ENCODE data around the gene RALGPS2.

The RALGPS2 gene

DNA sequence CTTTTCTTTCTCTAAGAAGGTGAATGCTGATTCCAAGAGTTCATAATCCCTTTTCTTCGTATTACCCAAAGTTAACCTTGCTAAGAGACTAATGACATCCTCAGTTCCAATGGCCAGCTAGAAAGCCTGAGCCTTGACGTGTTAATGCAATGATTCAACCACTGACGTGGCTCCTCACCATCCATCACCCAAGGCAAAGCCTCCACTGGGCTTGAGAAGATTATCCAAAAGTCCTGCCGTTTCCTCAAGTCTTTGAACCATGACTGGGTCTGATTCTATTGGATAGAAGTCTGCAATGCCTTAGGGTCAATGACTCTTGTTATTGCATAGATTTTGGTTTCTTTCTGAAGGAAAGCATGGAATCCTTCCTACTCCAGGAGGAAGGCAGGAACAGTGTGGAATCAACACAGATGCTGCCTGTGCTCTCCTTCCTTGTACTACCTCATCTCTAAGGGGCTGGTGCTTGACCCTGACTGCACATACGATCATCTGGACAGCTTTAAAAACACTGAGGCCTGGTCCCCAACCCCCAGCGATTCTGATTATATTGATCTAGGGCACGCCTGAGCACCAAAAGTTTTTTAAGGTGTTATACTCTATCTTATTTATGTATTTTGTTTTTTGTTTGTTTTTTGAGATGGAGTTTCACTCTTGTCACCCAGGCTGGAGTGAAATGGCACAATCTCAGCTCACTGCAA, 215.2 kb downstream of the RALGPS2 start:
- no peak overlapping the region for H3K4me3 ChIP-seq (ENCODE audit: extremely low read depth, insufficient read depth, low read length, poor library complexity, severe bottlenecking)
- H3K4me1 ChIP-seq (ENCODE audit: control insufficient read depth, insufficient read depth, low read length, poor library complexity, severe bottlenecking): peaks cover 17% of the 10 kb centered on the region
- H3K27ac ChIP-seq (ENCODE audit: low read depth, low read length, severe bottlenecking): no peak overlapping the region
- H3K9me3 ChIP-seq (ENCODE audit: control insufficient read depth, low read length): no peaks in the 10 kb centered on the region
- H3K36me3 ChIP-seq (ENCODE audit: control insufficient read depth, insufficient read depth, low read length): no peaks in the 10 kb centered on the region
- WGBS, 2 experiments (ENCODE audit: insufficient coverage in 2 of 2): 94 to 100% methylated on average over 3 to 5 of the region's 7 CpGs

DNA sequence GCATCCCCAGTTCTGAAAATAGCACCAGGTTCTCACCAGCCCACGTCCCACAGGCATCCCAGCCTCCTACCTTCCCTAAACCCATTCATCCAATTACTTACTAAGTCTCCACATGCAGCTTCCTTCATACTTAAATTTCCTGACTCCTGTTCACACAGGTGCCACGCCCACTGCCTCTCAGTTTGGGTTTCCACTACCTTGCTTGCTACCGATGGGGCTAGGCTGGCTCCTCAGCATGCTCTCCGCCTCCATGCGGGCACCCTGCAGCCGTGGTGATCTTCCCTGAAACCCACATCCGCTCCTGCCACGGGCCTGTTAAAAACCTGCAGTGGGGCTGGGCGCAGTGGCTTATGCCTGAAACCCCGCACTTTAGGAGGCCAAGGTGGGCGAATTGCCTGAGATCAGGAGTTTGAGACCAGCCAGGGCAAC, 216.2 kb downstream of the RALGPS2 start:
- WGBS, 2 experiments (ENCODE audit: insufficient coverage in 2 of 2): 86 to 88% methylated on average over 10 to 11 of the region's 11 CpGs
- H3K9me3 ChIP-seq (ENCODE audit: control insufficient read depth, low read length): no peaks in the 10 kb centered on the region
- no peaks in the 10 kb centered on the region for H3K36me3 ChIP-seq (ENCODE audit: control insufficient read depth, insufficient read depth, low read length)
- no peak overlapping the region for H3K4me3 ChIP-seq (ENCODE audit: extremely low read depth, insufficient read depth, low read length, poor library complexity, severe bottlenecking)
- H3K4me1 ChIP-seq (ENCODE audit: control insufficient read depth, insufficient read depth, low read length, poor library complexity, severe bottlenecking): peaks cover 20% of the 10 kb centered on the region
- H3K27ac ChIP-seq (ENCODE audit: low read depth, low read length, severe bottlenecking): no peak overlapping the region

DNA sequence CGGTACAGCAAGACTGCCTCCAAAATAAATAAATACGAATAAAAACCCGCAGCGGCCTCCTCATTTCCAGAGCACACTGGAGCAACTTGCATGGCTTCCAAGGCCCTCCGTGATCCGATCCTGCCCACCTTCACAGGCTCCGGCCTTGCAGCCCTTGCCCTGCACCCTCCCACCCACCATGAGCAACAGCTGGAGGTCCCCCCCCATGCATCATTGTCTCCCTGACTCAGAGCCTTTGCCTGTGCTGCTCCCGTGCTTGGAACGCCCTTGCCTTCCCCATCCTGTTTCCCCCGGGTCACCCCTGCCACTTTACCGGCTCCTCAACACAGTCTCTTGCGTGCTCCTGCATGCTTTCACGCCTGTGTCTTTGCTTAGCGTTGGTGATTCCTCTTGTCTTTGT, 216.8 kb downstream of the RALGPS2 start:
- Histone ChIP-seq H3K4me1 (ENCODE audit: control insufficient read depth, insufficient read depth, low read length, poor library complexity, severe bottlenecking) (peaks cover 22% of the 10 kb centered on the region), H3K27ac (ENCODE audit: low read depth, low read length, severe bottlenecking) (peak overlapping the region; percentile 37), H3K9me3 (ENCODE audit: control insufficient read depth, low read length) (no peaks in the 10 kb centered on the region), H3K36me3 (ENCODE audit: control insufficient read depth, insufficient read depth, low read length) (no peaks in the 10 kb centered on the region), H3K4me3 (ENCODE audit: extremely low read depth, insufficient read depth, low read length, poor library complexity, severe bottlenecking) (no peak overlapping the region)
- WGBS, 2 experiments (ENCODE audit: insufficient coverage in 2 of 2): 90 to 92% methylated on average over 13 to 14 of the region's 14 CpGs

DNA sequence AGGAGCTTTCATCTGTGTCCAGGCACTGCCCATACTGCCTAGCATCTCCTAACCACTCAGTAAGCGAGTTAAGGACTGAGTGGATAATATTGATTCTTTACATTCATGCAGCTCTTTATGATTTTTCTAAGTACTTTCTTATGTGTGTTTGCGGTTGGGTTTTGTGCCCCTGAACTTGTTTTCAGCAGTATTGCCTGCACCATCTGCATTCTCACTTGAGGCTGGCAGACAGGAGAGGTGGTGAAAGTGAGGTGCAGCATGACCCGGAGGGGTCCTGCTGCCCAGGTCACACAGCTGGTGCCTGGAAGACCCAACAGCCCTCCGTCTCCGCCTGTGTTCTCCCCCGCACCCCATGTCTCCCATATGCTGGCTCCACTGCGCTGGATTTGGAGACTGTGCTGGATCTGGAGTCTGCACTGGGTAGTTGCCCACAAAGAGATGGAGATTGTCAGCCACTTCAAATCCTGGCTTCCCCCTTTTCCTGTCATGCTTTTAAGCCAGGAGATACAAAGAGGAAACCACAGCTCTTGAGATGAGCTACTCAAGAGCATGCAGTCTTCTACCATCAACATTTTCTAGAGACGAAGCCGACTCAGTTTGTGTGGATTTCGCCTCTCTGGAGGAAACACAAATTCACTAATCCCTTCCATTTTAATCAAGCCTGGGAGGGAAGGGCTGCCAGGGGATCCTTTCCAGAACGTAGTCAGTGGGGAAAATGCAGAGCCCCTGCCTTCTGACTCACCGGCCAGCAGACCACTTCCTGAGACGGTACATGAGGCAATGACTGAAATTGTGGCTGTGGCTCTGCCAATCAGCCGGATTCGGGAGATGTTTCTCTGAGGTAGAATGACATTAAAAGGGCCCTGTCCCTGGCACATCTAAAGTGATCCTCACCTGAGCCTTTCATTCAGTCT, 217.5 kb downstream of the RALGPS2 start:
- Histone ChIP-seq H3K9me3 (ENCODE audit: control insufficient read depth, low read length) (no peaks in the 10 kb centered on the region), H3K36me3 (ENCODE audit: control insufficient read depth, insufficient read depth, low read length) (no peaks in the 10 kb centered on the region), H3K4me3 (ENCODE audit: extremely low read depth, insufficient read depth, low read length, poor library complexity, severe bottlenecking) (no peak overlapping the region), H3K27ac (ENCODE audit: low read depth, low read length, severe bottlenecking) (peak overlapping the region; percentile 37), H3K4me1 (ENCODE audit: control insufficient read depth, insufficient read depth, low read length, poor library complexity, severe bottlenecking) (peaks cover 22% of the 10 kb centered on the region)
- 91% methylated on average over 12 to 13 of the region's 15 CpGs for WGBS, 2 experiments (ENCODE audit: insufficient coverage in 2 of 2)

DNA sequence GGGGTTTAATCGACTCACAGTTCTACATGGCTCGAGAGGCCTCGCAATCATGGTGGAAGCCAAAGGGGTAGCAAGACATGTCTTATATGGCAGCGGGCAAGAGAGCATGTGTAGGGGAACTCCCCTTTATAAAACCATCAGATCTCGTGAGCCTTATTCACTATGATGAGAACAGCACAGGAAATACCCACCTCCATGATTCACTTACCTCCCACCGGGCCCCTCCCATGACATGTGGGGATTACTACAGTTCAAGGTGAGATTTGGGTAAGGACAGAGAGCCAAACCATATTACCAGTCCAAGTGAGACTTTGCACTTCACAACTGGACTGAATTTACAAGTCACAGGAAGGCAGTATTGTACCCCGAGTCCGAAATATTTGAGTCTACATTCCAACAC, 219.7 kb downstream of the RALGPS2 start:
- no peak overlapping the region for H3K27ac ChIP-seq (ENCODE audit: low read depth, low read length, severe bottlenecking)
- H3K36me3 ChIP-seq (ENCODE audit: control insufficient read depth, insufficient read depth, low read length): no peaks in the 10 kb centered on the region
- peaks cover 22% of the 10 kb centered on the region for H3K4me1 ChIP-seq (ENCODE audit: control insufficient read depth, insufficient read depth, low read length, poor library complexity, severe bottlenecking)
- H3K9me3 ChIP-seq (ENCODE audit: control insufficient read depth, low read length): no peaks in the 10 kb centered on the region
- 95 to 96% methylated on average over 6 to 7 of the region's 8 CpGs for WGBS, 2 experiments (ENCODE audit: insufficient coverage in 2 of 2)
- no peak overlapping the region for H3K4me3 ChIP-seq (ENCODE audit: extremely low read depth, insufficient read depth, low read length, poor library complexity, severe bottlenecking)

DNA sequence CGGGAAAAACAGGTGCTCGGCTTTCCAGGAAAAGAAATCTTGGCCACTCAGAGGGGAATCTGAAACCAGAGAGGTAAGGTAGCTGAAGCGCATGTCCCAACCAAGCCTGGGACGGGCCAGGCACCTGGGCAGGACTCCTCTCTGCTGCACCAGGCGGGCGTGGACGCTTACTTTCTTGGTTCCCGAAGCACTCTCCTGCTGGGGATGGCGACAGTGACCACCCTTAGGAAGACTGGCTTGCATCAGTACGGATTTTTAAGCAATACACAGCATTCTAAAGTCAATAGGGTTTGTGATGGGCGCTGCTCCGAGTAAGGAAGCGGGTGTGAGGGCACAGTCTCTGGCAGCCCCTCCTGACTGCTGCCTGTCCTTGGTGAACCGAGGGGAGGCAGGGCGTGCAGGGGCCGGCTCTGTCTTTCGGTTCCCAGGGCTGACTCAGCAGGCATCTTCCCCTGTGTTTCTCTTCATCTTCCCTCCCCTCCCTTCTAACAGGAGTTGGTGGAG, 220.8 kb downstream of the RALGPS2 start:
- WGBS, 2 experiments (ENCODE audit: insufficient coverage in 2 of 2): 76 to 91% methylated on average over 13 to 16 of the region's 17 CpGs
- Histone ChIP-seq H3K4me1 (ENCODE audit: control insufficient read depth, insufficient read depth, low read length, poor library complexity, severe bottlenecking) (peaks cover 22% of the 10 kb centered on the region), H3K27ac (ENCODE audit: low read depth, low read length, severe bottlenecking) (no peak overlapping the region), H3K36me3 (ENCODE audit: control insufficient read depth, insufficient read depth, low read length) (no peaks in the 10 kb centered on the region), H3K4me3 (ENCODE audit: extremely low read depth, insufficient read depth, low read length, poor library complexity, severe bottlenecking) (no peak overlapping the region), H3K9me3 (ENCODE audit: control insufficient read depth, low read length) (no peaks in the 10 kb centered on the region)

DNA sequence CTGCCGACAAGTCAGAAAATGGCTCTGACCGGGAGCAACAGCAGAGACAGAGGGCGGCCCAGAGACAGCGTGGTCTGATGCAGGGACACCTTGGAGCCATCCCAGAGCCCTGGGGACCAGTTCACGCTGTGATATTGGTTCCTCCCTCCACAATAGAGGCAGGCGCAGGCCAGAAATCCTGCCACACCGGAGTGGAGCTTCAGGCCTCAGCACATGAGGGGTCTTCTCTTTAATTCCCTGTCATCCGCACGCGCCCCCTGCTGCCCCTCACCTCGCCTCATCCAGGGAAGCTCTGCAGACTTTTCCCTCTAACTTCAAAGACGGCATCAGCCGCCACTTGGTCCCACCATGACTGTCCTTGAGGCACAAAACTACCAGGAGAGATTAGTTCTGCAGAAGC, 221.4 kb downstream of the RALGPS2 start:
- H3K36me3 ChIP-seq (ENCODE audit: control insufficient read depth, insufficient read depth, low read length): no peaks in the 10 kb centered on the region
- 90 to 93% methylated on average over 12 to 13 of the region's 13 CpGs for WGBS, 2 experiments (ENCODE audit: insufficient coverage in 2 of 2)
- no peak overlapping the region for H3K4me3 ChIP-seq (ENCODE audit: extremely low read depth, insufficient read depth, low read length, poor library complexity, severe bottlenecking)
- H3K27ac ChIP-seq (ENCODE audit: low read depth, low read length, severe bottlenecking): no peak overlapping the region
- peaks cover 22% of the 10 kb centered on the region for H3K4me1 ChIP-seq (ENCODE audit: control insufficient read depth, insufficient read depth, low read length, poor library complexity, severe bottlenecking)
- H3K9me3 ChIP-seq (ENCODE audit: control insufficient read depth, low read length): no peaks in the 10 kb centered on the region

DNA sequence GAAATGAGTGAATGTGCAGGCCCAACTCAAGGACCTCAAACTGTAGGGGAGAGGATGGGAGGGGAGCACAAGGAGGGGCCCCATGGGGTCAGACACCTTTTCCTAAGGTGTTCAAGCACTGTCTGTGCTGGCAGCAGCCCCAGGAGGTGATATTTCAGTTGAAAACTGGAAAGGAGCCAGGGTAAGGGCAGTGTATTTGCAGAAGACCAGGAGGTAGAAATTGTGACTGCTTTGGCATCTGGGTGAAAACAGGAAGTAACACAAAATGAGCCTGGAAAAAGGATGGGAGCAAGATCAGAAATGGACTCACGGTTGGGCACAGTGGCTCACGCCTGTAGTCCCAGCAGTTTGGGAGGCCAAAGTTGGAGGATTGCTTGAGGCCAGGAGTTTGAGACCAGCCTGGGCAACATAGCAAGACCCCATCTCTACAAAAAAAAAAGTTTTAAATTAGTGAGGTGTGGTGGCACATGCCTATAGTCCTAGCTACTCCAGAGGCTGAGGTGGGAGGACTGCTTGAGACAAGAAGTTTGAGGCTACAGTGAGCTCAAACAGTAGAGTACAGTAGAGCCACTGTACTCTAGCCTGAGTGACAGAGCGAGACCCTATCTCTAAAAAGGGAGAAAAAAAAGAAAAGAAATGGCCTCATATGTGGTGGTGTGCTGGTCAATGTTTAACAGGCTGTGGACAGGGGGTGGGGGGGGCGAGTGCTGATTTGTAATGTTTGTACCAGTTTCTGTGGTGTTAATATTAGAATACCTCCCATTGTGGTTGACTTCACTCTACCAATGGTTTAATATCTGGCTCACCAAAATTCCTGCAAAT, 222.0 kb downstream of the RALGPS2 start:
- peaks cover 20% of the 10 kb centered on the region for H3K4me1 ChIP-seq (ENCODE audit: control insufficient read depth, insufficient read depth, low read length, poor library complexity, severe bottlenecking)
- 88 to 90% methylated on average over 2 to 3 of the region's 4 CpGs for WGBS, 2 experiments (ENCODE audit: insufficient coverage in 2 of 2)
- no peak overlapping the region for H3K27ac ChIP-seq (ENCODE audit: low read depth, low read length, severe bottlenecking)
- no peak overlapping the region for H3K4me3 ChIP-seq (ENCODE audit: extremely low read depth, insufficient read depth, low read length, poor library complexity, severe bottlenecking)
- no peaks in the 10 kb centered on the region for H3K9me3 ChIP-seq (ENCODE audit: control insufficient read depth, low read length)
- no peaks in the 10 kb centered on the region for H3K36me3 ChIP-seq (ENCODE audit: control insufficient read depth, insufficient read depth, low read length)

DNA sequence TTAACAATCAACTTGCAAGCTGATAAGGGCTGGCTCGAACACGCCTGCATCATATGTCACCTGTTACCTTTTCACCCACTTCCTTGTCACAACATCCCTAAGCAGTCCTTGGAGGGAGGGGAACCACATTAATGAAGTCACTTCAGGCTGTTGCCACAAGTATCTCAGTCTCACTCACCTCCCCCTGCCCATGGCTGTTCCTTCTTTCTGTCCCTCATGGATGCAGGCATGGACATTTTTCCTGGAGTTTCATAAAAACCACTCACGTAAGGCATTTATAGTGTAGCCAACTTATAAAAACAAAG, 222.6 kb downstream of the RALGPS2 start:
- H3K36me3 ChIP-seq (ENCODE audit: control insufficient read depth, insufficient read depth, low read length): no peaks in the 10 kb centered on the region
- H3K4me3 ChIP-seq (ENCODE audit: extremely low read depth, insufficient read depth, low read length, poor library complexity, severe bottlenecking): no peak overlapping the region
- H3K27ac ChIP-seq (ENCODE audit: low read depth, low read length, severe bottlenecking): no peak overlapping the region
- H3K4me1 ChIP-seq (ENCODE audit: control insufficient read depth, insufficient read depth, low read length, poor library complexity, severe bottlenecking): peaks cover 14% of the 10 kb centered on the region
- no peaks in the 10 kb centered on the region for H3K9me3 ChIP-seq (ENCODE audit: control insufficient read depth, low read length)
- WGBS, 2 experiments (ENCODE audit: insufficient coverage in 2 of 2): 96 to 100% methylated on average over 3 of the region's 3 CpGs

DNA sequence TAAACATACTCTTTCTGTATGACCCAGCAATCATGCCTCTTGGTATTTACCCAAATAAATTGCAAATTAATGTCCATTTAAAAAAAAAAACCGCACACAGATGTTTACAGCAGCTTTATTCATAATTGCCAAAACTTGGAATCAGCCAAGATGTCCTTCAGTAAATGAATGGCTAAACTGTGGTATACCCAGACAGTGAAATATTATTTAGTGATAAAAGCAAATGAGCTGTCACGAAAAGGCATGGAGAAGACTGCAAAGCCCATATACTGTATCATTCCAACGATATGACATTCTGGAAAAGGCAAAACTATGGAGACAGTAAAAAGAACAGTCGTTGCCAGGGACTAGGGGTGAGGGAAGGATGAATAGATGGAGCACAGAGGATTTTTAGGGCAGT, 223.6 kb downstream of the RALGPS2 start:
- peaks cover 8% of the 10 kb centered on the region for H3K4me1 ChIP-seq (ENCODE audit: control insufficient read depth, insufficient read depth, low read length, poor library complexity, severe bottlenecking)
- no peak overlapping the region for H3K4me3 ChIP-seq (ENCODE audit: extremely low read depth, insufficient read depth, low read length, poor library complexity, severe bottlenecking)
- WGBS, 2 experiments (ENCODE audit: insufficient coverage in 2 of 2): 75 to 100% methylated on average over 1 to 2 of the region's 4 CpGs
- H3K36me3 ChIP-seq (ENCODE audit: control insufficient read depth, insufficient read depth, low read length): no peaks in the 10 kb centered on the region
- H3K27ac ChIP-seq (ENCODE audit: low read depth, low read length, severe bottlenecking): no peak overlapping the region
- no peaks in the 10 kb centered on the region for H3K9me3 ChIP-seq (ENCODE audit: control insufficient read depth, low read length)

Data from mesodermal cell (in vitro differentiated cells).